GM21515 (cell line): Measurements from ENCODE around the gene GMDS.

Source experiments
- ATAC-seq: cut with Tn5 transposase; IDR thresholded peaks from one replicate; pipeline ENCODE4 v1.9.1; 2021; ENCODE audit not compliant: unreplicated experiment

Gene GMDS

GRCh38 chr6:1842334-1842733 lies 403.1 kb downstream of the GMDS start:
- no peak for ATAC-seq

GRCh38 chr6:1841136-1841535 lies 404.3 kb downstream of the GMDS start:
- no peak for ATAC-seq

GRCh38 chr6:1840491-1841121 lies 404.8 kb downstream of the GMDS start:
- no peak for ATAC-seq

GRCh38 chr6:1839361-1839760 lies 406.0 kb downstream of the GMDS start:
- ATAC-seq = no peak

- ATAC-seq = no peak
Observed at GRCh38 chr6:1838604-1839213, 406.7 kb downstream of the GMDS start.

- no peak for ATAC-seq
Observed at GRCh38 chr6:1837826-1838225, 407.6 kb downstream of the GMDS start.

- ATAC-seq = no peak
Observed at GRCh38 chr6:1836690-1837089, 408.7 kb downstream of the GMDS start.

GRCh38 chr6:1834646-1835516 lies 410.5 kb downstream of the GMDS start:
- ATAC-seq = no peak

- no peak for ATAC-seq
Observed at GRCh38 chr6:1834207-1834606, 411.2 kb downstream of the GMDS start.

- no peak for ATAC-seq
Observed at GRCh38 chr6:1832844-1833787, 412.3 kb downstream of the GMDS start.

GRCh38 chr6:1832358-1832757 lies 413.0 kb downstream of the GMDS start:
- no peak for ATAC-seq

GRCh38 chr6:1827984-1828793 lies 417.2 kb downstream of the GMDS start:
- no peak for ATAC-seq

- no peak for ATAC-seq
Observed at GRCh38 chr6:1825926-1826325, 419.5 kb downstream of the GMDS start.

- no peak for ATAC-seq
Observed at GRCh38 chr6:1825277-1825676, 420.1 kb downstream of the GMDS start.

GRCh38 chr6:1821513-1822183 lies 423.8 kb downstream of the GMDS start:
- ATAC-seq = peak; percentile 54

GRCh38 chr6:1821164-1821512 lies 424.3 kb downstream of the GMDS start:
- ATAC-seq = no peak

GRCh38 chr6:1820714-1821113 lies 424.7 kb downstream of the GMDS start:
- ATAC-seq = no peak

GRCh38 chr6:1820165-1820564 lies 425.2 kb downstream of the GMDS start:
- no peak for ATAC-seq

- ATAC-seq = no peak
Observed at GRCh38 chr6:1819007-1819406, 426.4 kb downstream of the GMDS start.
